K562 (cell line): ENCODE data around the gene COL13A1. TPM values are rescaled to one million over a fixed set of nuclear protein-coding genes. Genes with fewer than 3 reads are reported as not detected.

ENCODE experiments used
- ATAC-seq: fragments of 200-7000 bp; cut with Tn5 transposase; 3 replicates; pipeline ENCODE4 v1.9.1; 2020; ENCODE audit warnings: moderate library complexity
- BruUV-seq: library from RNA; stranded (reverse); fragments of 400-500 nt; replicated peaks from 2 replicates; lab custom pipeline; 2021; lab: Mats Ljungman, UMichigan
- CTCF ChIA-PET: fragments of 300-600 bp; formaldehyde crosslinking; extraction: SDS; loops from one replicate; lab custom pipeline; 2021; ENCODE audit warnings: low intra/inter-chr PET ratio; lab: Yijun Ruan, JAX
- POLR2A ChIA-PET: fragments of 300-600, 350-650 bp; sonication (Branson Sonifier 250); formaldehyde crosslinking; extraction: SDS; loops from one replicate; lab custom pipeline; 2021; ENCODE audit warnings: antibody characterized with exemption, inconsistent platforms; lab: Yijun Ruan, JAX
- DNase-seq, 4 experiments: peaks; one replicate each; pipeline versions ENCODE4 v3.0.0 to v3.0.0-alpha.2; 2011 to 2018; ENCODE audit warnings: low spot score in 3 of 4, mixed read lengths in 3 of 4; ENCODE audit errors: extremely low read depth in 1 of 4
- FAIRE-seq: peaks from 2 replicates; lab custom pipeline; 2011; peaks lifted over from hg19 to GRCh38; lab: Jason Lieb, UNC
- H2AFZ ChIP-seq: 2 replicates; pipeline ENCODE4 v1.6.0; 2011; ENCODE audit warnings: low read depth, low read length, control low read depth, inconsistent platforms
- H3K27ac ChIP-seq: fragments of 200-600 bp; 3 replicates; pipeline ENCODE4 v1.8.0; 2011; ENCODE audit warnings: low read depth, mild to moderate bottlenecking, control low read depth, inconsistent platforms, low read length, moderate library complexity, mixed read lengths; ENCODE audit errors: extremely low read depth
- H3K27me3 ChIP-seq, 2 experiments: fragments of 300-600 bp in 1 of 2; 2 replicates in 1 of 2; 3 replicates in 1 of 2; pipeline versions ENCODE4 v1.6.0 to v1.8.0; 2011; ENCODE audit warnings: inconsistent platforms in 2 of 2, low read length in 2 of 2, mild to moderate bottlenecking in 1 of 2, mixed read lengths in 1 of 2, moderate library complexity in 1 of 2; ENCODE audit not compliant: control insufficient read depth in 2 of 2, insufficient read depth in 2 of 2
- H3K36me3 ChIP-seq: fragments of 300-600 bp; 3 replicates; pipeline ENCODE4 v1.8.0; 2011; ENCODE audit warnings: mild to moderate bottlenecking, low read length, inconsistent platforms; ENCODE audit not compliant: control insufficient read depth, insufficient read depth
- H3K4me1 ChIP-seq, 2 experiments: fragments of 200-600 bp in 1 of 2; replicated peaks in 1 of 2; 2 replicates in 1 of 2; 3 replicates in 1 of 2; pipeline versions ENCODE4 v1.5.1 to v1.8.0; 2011; ENCODE audit warnings: inconsistent platforms in 2 of 2, low read length in 2 of 2, mild to moderate bottlenecking in 1 of 2, mixed read lengths in 1 of 2, moderate library complexity in 1 of 2; ENCODE audit not compliant: control insufficient read depth in 2 of 2, insufficient read depth in 2 of 2
- H3K4me2 ChIP-seq: 2 replicates; pipeline ENCODE4 v1.6.1; 2011; ENCODE audit warnings: low read length, control low read depth, inconsistent platforms, mixed read lengths; ENCODE audit not compliant: insufficient read depth
- H3K4me3 ChIP-seq: fragments of 200-600 bp; sonication (generic), shearing (Covaris generic); 2 replicates; pipeline ENCODE4 v1.5.1; 2016; ENCODE audit warnings: control low read depth, inconsistent platforms
- H3K79me2 ChIP-seq: fragments of 200-600 bp; 3 replicates; pipeline ENCODE4 v1.8.0; 2011; ENCODE audit warnings: low read length, inconsistent platforms; ENCODE audit not compliant: control insufficient read depth, insufficient read depth
- H3K9ac ChIP-seq, 2 experiments: 2 replicates each; pipeline versions ENCODE4 v1.6.0 to v1.6.1; 2011; ENCODE audit warnings: low read depth in 2 of 2, low read length in 2 of 2, control low read depth in 1 of 2, inconsistent platforms in 1 of 2, mild to moderate bottlenecking in 1 of 2, mixed read lengths in 1 of 2; ENCODE audit not compliant: insufficient read depth in 1 of 2
- H3K9me1 ChIP-seq: one replicate; pipeline ENCODE4 v1.6.0; 2011; ENCODE audit warnings: inconsistent platforms, mild to moderate bottlenecking, low read length, moderate library complexity; ENCODE audit not compliant: control insufficient read depth, insufficient read depth
- H3K9me3 ChIP-seq: replicated peaks from 2 replicates; pipeline ENCODE4 v1.5.1; 2011; ENCODE audit warnings: low read depth, low read length, inconsistent platforms; ENCODE audit not compliant: control insufficient read depth, insufficient read depth
- H4K20me1 ChIP-seq: replicated peaks from 2 replicates; pipeline ENCODE4 v1.6.1; 2011; ENCODE audit warnings: low read length, inconsistent platforms, mixed read lengths; ENCODE audit not compliant: control insufficient read depth, insufficient read depth
- CREB5 ChIP-seq: fragments of 250-450 bp; sonication (Bioruptor Pico); IDR thresholded peaks from 2 replicates; pipeline ENCODE4 v1.5.0; 2020; ENCODE audit warnings: mild to moderate bottlenecking
- CTCF ChIP-seq, 3 experiments: IDR thresholded peaks in 2 of 3; conservative IDR thresholded peaks in 1 of 3; 2 replicates each; pipeline ENCODE4 v1.5.1; 2011 to 2012; ENCODE audit warnings: low read length in 3 of 3, mild to moderate bottlenecking in 3 of 3, control low read depth in 2 of 3, improper control_type of control experiment in 1 of 3, inconsistent platforms in 1 of 3, low read depth in 1 of 3, mixed read lengths in 1 of 3, moderate library complexity in 1 of 3; ENCODE audit not compliant: insufficient read depth in 2 of 3
- MEIS2 ChIP-seq: fragments of 450-650 bp; IDR thresholded peaks from 2 replicates; pipeline ENCODE4 v1.6.1; 2014; ENCODE audit warnings: mild to moderate bottlenecking; ENCODE audit not compliant: partially characterized antibody
- RAD21 ChIP-seq, 2 experiments: fragments of 250-450 bp in 1 of 2; fragments of 450-650 bp in 1 of 2; sonication (Bioruptor Pico) in 1 of 2; formaldehyde crosslinking in 1 of 2; IDR thresholded peaks in 1 of 2; conservative IDR thresholded peaks in 1 of 2; 2 replicates each; pipeline versions ENCODE4 v1.4.0 to v1.8.0; 2020 to 2022; ENCODE audit warnings: mild to moderate bottlenecking in 2 of 2, moderate library complexity in 1 of 2
- TCF7 ChIP-seq: sonication (generic); IDR thresholded peaks from 2 replicates; pipeline ENCODE4 v1.6.1; 2016; ENCODE audit warnings: antibody characterized with exemption, borderline replicate concordance
- XRCC4 ChIP-seq: IDR thresholded peaks from one replicate; pipeline ENCODE4 v1.6.1; 2011; ENCODE audit not compliant: insufficient read depth, insufficient read length; ENCODE audit errors: extremely low read depth
- ZNF311 ChIP-seq: fragments of 250-450 bp; sonication (Bioruptor Pico); IDR thresholded peaks from 2 replicates; pipeline ENCODE4 v1.4.0; 2020; ENCODE audit warnings: mild to moderate bottlenecking, moderate library complexity
- whole genome bisulfite sequencing: fragments of 100-300 bp; shearing (Covaris generic); methylation state at CpG from one replicate; pipeline ENCODE4 v1.1.6; 2016; ENCODE audit warnings: low coverage, mixed read lengths; ENCODE audit not compliant: insufficient coverage; ENCODE audit errors: missing lambda C conversion rate; 5-methylcytosine and 5-hydroxymethylcytosine counted together
- in situ Hi-C: fragments of 300-500 bp; cut with MboI; formaldehyde crosslinking; loops from 4 replicates; pipeline ENCODE4 v1.15.0; 2018; ENCODE audit warnings: inconsistent platforms, mixed read lengths
- intact Hi-C: fragments of 100-400 bp; cut with micrococcal nuclease; formaldehyde crosslinking; loops from 2 replicates; pipeline ENCODE4 v1.14.2; 2022
- polyA plus RNA-seq, 8 experiments: library from polyadenylated mRNA; depleted of rRNA in 4 of 8; stranded (reverse) in 5 of 8; unstranded in 3 of 8; fragments of >200 nt; fragmentation: Nextera tagmentation in 2 of 8; fragmentation: Illumina TruSeq in 1 of 8; extraction: Ambion mirVana in 2 of 8; extraction: Trizol in 1 of 8; gene quantifications; 2 replicates each; pipeline versions ENCODE4 v1.2.1 to v1.2.3, GENCODE V29; 2011 to 2014; ENCODE audit warnings: inconsistent platforms in 1 of 8, missing spikeins in 1 of 8
- total RNA-seq, 7 experiments: library from RNA; depleted of rRNA in 6 of 7; stranded (reverse); fragments of >200 nt in 6 of 7; fragmentation: Illumina TruSeq in 2 of 7; extraction: Trizol in 2 of 7; gene quantifications; 2 replicates each; pipeline versions ENCODE4 v1.2.1 to v1.2.3, GENCODE V29; 2011 to 2021; ENCODE audit warnings: low replicate concordance in 1 of 7

COL13A1 gene
- total and polyA plus RNA-seq, 9 of the 15 experiments (the other 6 are each of a cell fraction or from before 2014, with no cell fraction given): not detected

GRCh38 chr10:69883310-69884023, 81.8 kb downstream of the COL13A1 start:
- Histone ChIP-seq H3K9me1 (no peaks in the 10 kb centered on the region), H3K9me3 (no peaks in the 10 kb centered on the region), H3K27me3 (peaks cover 40 to 61% of the 10 kb centered on the region in 2 experiments), H2AFZ (no peak overlapping the region), H4K20me1 (peaks cover 32% of the 10 kb centered on the region), H3K36me3 (no peaks in the 10 kb centered on the region), H3K9ac (no peak overlapping the region), H3K79me2 (no peaks in the 10 kb centered on the region), H3K4me2 (no peak overlapping the region), H3K4me1 (no peaks in the 10 kb centered on the region), H3K27ac (no peak overlapping the region; the same call in 2 of the 3 replicates), H3K4me3 (no peak overlapping the region)
- FAIRE-seq (no peak), DNase-seq (peak in 2 of 4 experiments; percentile 11 to 37), ATAC-seq (peak; percentile 64)
- POLR2A ChIA-PET: interaction anchor here (0.6 to 0.8 kb wide), 2 partner anchors 12 to 29 kb away, joined by 3 read pairs; no protein-coding TSS in a partner anchor
- TF ChIP-seq TCF7: no peak
- TF ChIP-seq RAD21 (CRISPR knock-in tag; conservative IDR thresholded peaks at IDR 0.05 in 1 of 2, IDR thresholded peaks at IDR 0.05 in 1 of 2): peak in 1 of 2 experiments; percentile 42; a peak in 2 of 4 replicates
- TF ChIP-seq MEIS2: no peak
- no peak for TF ChIP-seq ZNF311 (CRISPR knock-in tag)
- TF ChIP-seq CTCF (IDR thresholded peaks at IDR 0.05 in 2 of 3, conservative IDR thresholded peaks at IDR 0.05 in 1 of 3; ENCODE audit: insufficient read depth in 2 of 3, low read depth in 1 of 3, low read length in 3 of 3): peak; percentile 34 to 39 (median 39); a peak in 4 of 6 replicates
- TF ChIP-seq CREB5: no peak
- TF ChIP-seq XRCC4: no peak
- CTCF ChIA-PET: no interaction called here
- in situ Hi-C loops (no loop called here), intact Hi-C loops (no loop called here)
- WGBS: 0% methylated on average over 5 of the region's 5 CpGs
- no TSS peak for BruUV-seq
